HG03135 (cell line): ENCODE data around the gene FLYWCH1.

ENCODE experiments used
- ATAC-seq: cut with Tn5 transposase; IDR thresholded peaks from one replicate; pipeline ENCODE4 v1.9.1; 2021; ENCODE audit warnings: mild to moderate bottlenecking, moderate library complexity; ENCODE audit not compliant: unreplicated experiment

Gene FLYWCH1

GRCh38 chr16:2950773-2951172, 39.0 kb downstream of the FLYWCH1 start:
- no peak for ATAC-seq

GRCh38 chr16:2952679-2953078, 40.9 kb downstream of the FLYWCH1 start:
- ATAC-seq: no peak

- no peak for ATAC-seq
These were observed 42.2 kb downstream of the FLYWCH1 start for GRCh38 chr16:2953706-2954627.

- ATAC-seq: no peak
These were observed 43.1 kb downstream of the FLYWCH1 start for GRCh38 chr16:2954656-2955381.

- ATAC-seq: no peak
These were observed 43.7 kb downstream of the FLYWCH1 start for GRCh38 chr16:2955438-2955778.

GRCh38 chr16:2955779-2956578, 44.2 kb downstream of the FLYWCH1 start:
- no peak for ATAC-seq

- ATAC-seq: no peak
These were observed 44.8 kb downstream of the FLYWCH1 start for GRCh38 chr16:2956579-2956956.

GRCh38 chr16:2959206-2959605, 47.5 kb downstream of the FLYWCH1 start:
- ATAC-seq: no peak

- no peak for ATAC-seq
These were observed 48.7 kb downstream of the FLYWCH1 start for GRCh38 chr16:2960183-2961010.

- no peak for ATAC-seq
These were observed 50.8 kb downstream of the FLYWCH1 start for GRCh38 chr16:2962334-2963073.

- no peak for ATAC-seq
These were observed 51.5 kb downstream of the FLYWCH1 start for GRCh38 chr16:2963074-2963722.

- ATAC-seq: no peak
These were observed 52.2 kb downstream of the FLYWCH1 start, which contains the start of gene KREMEN2 for GRCh38 chr16:2963723-2964474. Gene KREMEN2 (plus strand): TSS chr16:2964275. CDS start chr16:2964521, 246 bp downstream.

GRCh38 chr16:2964475-2965336, 53.0 kb downstream of the FLYWCH1 start:
- ATAC-seq: no peak

GRCh38 chr16:2966043-2966807, 54.5 kb downstream of the FLYWCH1 start:
- no peak for ATAC-seq

- no peak for ATAC-seq
These were observed 55.1 kb downstream of the FLYWCH1 start for GRCh38 chr16:2966808-2967191.

GRCh38 chr16:2967211-2967631, 55.5 kb downstream of the FLYWCH1 start:
- no peak for ATAC-seq

- ATAC-seq: no peak
These were observed 56.0 kb downstream of the FLYWCH1 start for GRCh38 chr16:2967721-2968161.
